Neural progenitor cell (in vitro differentiated cells): ENCODE data around the gene OPTC.

ENCODE experiments used
- EZH2 ChIP-seq: fragments of 200-600 bp; sonication (generic); IDR thresholded peaks from 2 replicates; pipeline ENCODE4 v1.6.1; 2017; ENCODE audit warnings: antibody characterized with exemption, mild to moderate bottlenecking, moderate library complexity
- TF ChIP-seq, protein P1 (sequence below): fragments of 200-600 bp; sonication (generic); IDR thresholded peaks from 2 replicates; pipeline ENCODE4 v1.5.1; 2017; ENCODE audit warnings: antibody characterized with exemption, mild to moderate bottlenecking

DNA sequence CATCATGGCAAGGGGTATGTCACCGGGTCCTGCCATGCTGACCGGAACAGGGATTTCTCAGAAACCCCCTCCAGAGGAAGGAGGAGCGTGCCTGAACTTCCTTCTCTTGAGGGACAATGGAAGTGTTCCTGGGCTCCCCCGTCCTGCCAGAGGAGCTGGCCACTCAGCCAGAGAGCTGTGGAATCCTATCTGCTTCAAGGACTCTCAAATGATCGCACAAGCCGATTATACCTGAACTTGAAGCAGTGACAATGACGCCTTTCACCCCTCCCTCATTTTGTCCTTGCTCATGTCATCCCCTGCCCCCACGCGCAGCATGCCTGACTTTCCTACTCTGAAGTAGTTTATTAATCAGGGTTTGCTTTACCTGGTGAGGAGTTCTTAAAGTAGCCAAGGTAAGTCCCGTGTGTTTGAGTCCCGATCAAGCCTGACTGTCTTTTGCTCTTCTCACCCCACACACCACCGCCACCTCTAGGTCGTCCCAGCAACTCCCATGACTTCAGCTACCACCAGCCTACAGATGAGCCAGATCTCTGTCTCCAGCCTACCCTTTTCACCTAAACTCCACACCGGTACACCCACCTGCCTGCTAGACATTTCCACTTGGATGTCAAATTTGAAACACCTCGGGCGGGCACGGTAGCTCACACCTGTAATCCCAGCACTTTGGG, 43.3 kb upstream of the OPTC start:
- TF ChIP-seq, protein P1, sequence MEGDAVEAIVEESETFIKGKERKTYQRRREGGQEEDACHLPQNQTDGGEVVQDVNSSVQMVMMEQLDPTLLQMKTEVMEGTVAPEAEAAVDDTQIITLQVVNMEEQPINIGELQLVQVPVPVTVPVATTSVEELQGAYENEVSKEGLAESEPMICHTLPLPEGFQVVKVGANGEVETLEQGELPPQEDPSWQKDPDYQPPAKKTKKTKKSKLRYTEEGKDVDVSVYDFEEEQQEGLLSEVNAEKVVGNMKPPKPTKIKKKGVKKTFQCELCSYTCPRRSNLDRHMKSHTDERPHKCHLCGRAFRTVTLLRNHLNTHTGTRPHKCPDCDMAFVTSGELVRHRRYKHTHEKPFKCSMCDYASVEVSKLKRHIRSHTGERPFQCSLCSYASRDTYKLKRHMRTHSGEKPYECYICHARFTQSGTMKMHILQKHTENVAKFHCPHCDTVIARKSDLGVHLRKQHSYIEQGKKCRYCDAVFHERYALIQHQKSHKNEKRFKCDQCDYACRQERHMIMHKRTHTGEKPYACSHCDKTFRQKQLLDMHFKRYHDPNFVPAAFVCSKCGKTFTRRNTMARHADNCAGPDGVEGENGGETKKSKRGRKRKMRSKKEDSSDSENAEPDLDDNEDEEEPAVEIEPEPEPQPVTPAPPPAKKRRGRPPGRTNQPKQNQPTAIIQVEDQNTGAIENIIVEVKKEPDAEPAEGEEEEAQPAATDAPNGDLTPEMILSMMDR: peak; percentile 9
- TF ChIP-seq EZH2: no peak
